Measurements from ENCODE around the gene KRTAP5-10. TPM values are rescaled to one million over a fixed set of nuclear protein-coding genes. Genes with fewer than 3 reads are reported as not detected.
A peak's percentile ranks its signal among the peaks of the same experiment; 100 is the strongest.
"Not testable (repeated sequence)": the region's sequence is repeated elsewhere in the genome, so short reads cannot be mapped to it uniquely, and the experiment has no call there.

The KRTAP5-10 gene
- total and polyA plus RNA-seq, 8 donors, result 0.14 to 0.27 TPM; not detected in 6

DNA sequence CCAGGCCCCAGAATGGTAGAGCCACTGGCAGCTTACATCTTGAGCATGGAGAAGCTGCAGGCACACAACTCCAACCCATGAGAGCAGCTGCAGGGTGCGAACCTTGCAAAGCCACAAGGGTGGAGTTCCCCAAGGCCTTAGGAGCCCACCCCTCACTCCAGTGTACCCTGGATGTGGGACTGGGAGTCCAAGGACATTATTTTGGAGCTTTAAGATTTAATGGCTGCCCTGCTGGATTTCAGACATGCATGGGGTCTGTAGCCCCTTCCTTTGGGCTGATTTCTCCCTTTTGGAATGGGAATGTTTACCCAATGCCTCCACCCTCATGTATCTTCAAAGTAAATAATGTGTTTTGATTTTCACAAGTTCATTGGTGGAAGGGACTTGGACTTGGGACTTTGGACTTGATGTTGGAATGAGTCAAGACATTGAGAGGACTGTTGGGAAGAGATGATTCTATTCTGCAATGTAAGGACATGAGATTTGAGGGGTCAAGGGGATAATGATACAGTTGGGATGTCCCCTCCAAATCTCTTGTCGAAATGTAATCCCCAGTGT, 39.3 kb upstream of the KRTAP5-10 start:
- no peak for DNase-seq
- Histone ChIP-seq H3K4me1 (no peaks in the 10 kb centered on the region), H3K36me3 (no peaks in the 10 kb centered on the region), H3K4me3 (no peak overlapping the region), H3K9me3 (no peaks in the 10 kb centered on the region), H3K27ac (no peak overlapping the region), H3K27me3 (no peaks in the 10 kb centered on the region)
- no peak for ATAC-seq
- intact Hi-C loops (cut with DNase I), result no loop called here
- TF ChIP-seq, protein P1, sequence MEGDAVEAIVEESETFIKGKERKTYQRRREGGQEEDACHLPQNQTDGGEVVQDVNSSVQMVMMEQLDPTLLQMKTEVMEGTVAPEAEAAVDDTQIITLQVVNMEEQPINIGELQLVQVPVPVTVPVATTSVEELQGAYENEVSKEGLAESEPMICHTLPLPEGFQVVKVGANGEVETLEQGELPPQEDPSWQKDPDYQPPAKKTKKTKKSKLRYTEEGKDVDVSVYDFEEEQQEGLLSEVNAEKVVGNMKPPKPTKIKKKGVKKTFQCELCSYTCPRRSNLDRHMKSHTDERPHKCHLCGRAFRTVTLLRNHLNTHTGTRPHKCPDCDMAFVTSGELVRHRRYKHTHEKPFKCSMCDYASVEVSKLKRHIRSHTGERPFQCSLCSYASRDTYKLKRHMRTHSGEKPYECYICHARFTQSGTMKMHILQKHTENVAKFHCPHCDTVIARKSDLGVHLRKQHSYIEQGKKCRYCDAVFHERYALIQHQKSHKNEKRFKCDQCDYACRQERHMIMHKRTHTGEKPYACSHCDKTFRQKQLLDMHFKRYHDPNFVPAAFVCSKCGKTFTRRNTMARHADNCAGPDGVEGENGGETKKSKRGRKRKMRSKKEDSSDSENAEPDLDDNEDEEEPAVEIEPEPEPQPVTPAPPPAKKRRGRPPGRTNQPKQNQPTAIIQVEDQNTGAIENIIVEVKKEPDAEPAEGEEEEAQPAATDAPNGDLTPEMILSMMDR (IDR thresholded peaks at IDR 0.05), result no peak

DNA sequence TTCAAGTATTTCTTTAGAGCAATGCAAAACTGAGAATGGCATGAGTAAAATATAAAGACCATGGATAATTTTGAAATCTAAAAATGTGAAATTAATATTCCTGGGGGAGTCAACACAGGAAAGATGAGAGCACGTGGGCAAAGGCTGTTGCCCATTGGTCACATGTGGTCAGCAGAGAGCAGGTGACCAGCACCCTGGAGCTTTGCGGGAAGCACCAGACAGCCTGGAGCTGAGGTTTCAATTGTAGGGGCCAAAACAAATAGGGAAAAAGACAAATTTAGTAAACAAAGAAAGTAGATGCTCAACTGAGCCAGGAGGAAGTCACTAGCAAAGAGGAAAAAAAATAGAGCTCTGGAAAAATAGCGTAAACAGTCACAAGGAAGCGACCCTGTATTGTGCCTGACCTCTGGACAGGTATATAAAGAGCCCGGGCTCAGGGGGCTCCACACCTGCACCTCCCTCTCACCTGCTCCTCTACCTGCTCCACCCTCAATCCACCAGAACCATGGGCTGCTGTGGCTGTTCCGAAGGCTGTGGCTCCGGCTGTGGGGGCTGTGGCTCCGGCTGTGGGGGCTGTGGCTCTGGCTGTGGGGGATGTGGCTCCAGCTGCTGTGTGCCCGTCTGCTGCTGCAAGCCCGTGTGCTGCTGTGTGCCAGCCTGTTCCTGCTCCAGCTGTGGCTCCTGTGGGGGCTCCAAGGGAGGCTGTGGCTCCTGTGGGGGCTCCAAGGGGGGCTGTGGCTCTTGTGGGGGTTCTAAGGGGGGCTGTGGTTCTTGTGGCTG, 38.4 kb upstream of the KRTAP5-10 start, which contains the start of gene KRTAP5-7:
Gene KRTAP5-7 (plus strand): TSS at position 472 of the 780 bp plus-strand sequence. CDS start 34 bp downstream, at position 506.
- H3K36me3 ChIP-seq; ATAC-seq; H3K4me1 ChIP-seq; DNase-seq; H3K9me3 ChIP-seq; H3K27me3 ChIP-seq; H3K4me3 ChIP-seq; H3K27ac ChIP-seq; intact Hi-C loops (cut with DNase I): not testable (repeated sequence)

DNA sequence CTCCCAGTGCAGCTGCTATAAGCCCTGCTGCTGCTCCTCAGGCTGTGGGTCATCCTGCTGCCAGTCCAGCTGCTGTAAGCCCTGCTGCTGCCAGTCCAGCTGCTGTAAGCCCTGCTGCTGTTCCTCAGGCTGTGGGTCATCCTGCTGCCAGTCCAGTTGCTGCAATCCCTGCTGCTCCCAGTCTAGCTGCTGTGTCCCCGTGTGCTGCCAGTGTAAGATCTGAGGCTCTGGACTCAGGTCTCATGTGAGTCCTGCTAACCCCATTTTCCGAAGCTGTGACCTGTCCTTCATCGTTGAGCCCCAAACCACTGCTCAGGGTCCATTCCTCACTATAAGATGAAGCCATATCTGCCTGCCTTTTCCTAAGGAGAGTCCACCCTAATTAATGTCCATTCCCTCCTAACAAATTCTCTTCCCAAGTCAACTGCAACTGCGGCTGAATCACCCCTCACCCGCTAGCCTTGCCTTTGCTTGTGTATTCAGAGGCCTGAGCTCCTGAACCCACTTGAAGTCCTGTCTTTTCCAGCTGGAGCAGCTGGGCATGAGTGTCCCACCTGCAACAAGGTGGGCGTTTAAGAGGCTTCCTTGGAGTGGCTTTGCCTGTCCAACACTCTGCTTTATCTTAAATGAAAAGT, 37.7 kb upstream of the KRTAP5-10 start:
- H3K9me3 ChIP-seq, result no peaks in the 10 kb centered on the region

DNA sequence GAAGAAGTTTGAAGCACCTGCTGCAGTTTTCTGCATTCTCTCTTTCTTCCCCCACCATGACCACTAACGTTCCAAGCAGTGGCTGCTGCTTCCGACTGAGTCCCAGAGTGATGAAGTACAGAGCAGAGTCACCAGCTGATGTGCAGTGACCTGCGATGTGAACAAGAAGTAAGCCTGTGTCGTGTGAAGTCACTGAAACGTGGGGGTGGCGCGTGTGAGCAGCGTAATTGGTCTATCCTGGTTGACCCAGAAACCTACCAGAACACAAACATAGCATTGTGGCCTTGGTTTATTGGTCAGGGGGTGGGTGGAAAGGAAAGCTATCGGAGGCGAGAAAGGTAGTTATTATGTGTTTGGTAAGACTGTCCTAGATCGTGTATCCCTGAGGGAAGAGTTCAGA, 34.8 kb upstream of the KRTAP5-10 start:
- Histone ChIP-seq H3K9me3 (no peaks in the 10 kb centered on the region), H3K27ac (no peak overlapping the region), H3K4me3 (no peak overlapping the region), H3K27me3 (no peaks in the 10 kb centered on the region), H3K4me1 (no peaks in the 10 kb centered on the region), H3K36me3 (no peaks in the 10 kb centered on the region)
- intact Hi-C loops (cut with DNase I), result no loop called here
- DNase-seq, result no peak
- TF ChIP-seq, protein P1 (IDR thresholded peaks at IDR 0.05), result no peak
- no peak for ATAC-seq

More for the DNA sequence above, 37.7 kb upstream of the KRTAP5-10 start:
- no peak for DNase-seq
- no peak for ATAC-seq
- TF ChIP-seq, protein P1 (IDR thresholded peaks at IDR 0.05), result no peak
- Histone ChIP-seq H3K36me3 (no peaks in the 10 kb centered on the region), H3K4me1 (no peaks in the 10 kb centered on the region), H3K27ac (no peak overlapping the region), H3K27me3 (no peaks in the 10 kb centered on the region), H3K4me3 (no peak overlapping the region)
- intact Hi-C loops (cut with DNase I), result no loop called here

DNA sequence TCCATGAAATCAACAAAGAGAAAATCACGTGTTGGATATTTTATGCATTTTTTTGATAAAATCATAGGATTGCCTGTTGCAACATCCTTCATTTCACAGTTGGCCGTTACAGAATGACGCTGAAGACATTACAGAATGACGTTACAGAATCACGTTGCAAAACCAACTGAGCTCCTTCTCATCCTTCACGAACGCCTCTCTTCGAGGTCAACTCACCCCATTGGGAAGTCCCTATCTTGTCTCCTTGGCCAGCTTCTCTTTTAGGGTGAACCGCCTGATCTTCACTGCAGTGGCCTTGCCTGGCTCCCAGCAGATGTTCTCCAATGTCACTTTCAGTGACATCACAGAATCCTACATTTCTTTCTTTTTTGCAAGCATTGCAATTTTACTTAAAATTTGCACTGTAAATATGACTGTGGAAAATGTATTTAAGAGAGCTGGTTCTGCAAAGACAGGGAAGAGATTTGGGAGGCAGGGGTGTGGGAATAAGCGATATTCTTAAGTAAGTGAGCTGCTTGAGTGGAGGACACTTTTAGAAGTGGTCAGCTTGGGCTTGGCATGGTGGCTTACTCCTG, 33.2 kb upstream of the KRTAP5-10 start:
- H3K27ac ChIP-seq, result no peak overlapping the region
- no peaks in the 10 kb centered on the region for H3K4me1 ChIP-seq
- TF ChIP-seq, protein P1 (IDR thresholded peaks at IDR 0.05), result no peak
- no peaks in the 10 kb centered on the region for H3K27me3 ChIP-seq
- DNase-seq (peak in 1 of 4 donors; percentile 2), ATAC-seq (no peak)
- intact Hi-C loops (cut with DNase I), result no loop called here
- H3K36me3 ChIP-seq, result no peaks in the 10 kb centered on the region
- no peaks in the 10 kb centered on the region for H3K9me3 ChIP-seq
- no peak overlapping the region for H3K4me3 ChIP-seq

DNA sequence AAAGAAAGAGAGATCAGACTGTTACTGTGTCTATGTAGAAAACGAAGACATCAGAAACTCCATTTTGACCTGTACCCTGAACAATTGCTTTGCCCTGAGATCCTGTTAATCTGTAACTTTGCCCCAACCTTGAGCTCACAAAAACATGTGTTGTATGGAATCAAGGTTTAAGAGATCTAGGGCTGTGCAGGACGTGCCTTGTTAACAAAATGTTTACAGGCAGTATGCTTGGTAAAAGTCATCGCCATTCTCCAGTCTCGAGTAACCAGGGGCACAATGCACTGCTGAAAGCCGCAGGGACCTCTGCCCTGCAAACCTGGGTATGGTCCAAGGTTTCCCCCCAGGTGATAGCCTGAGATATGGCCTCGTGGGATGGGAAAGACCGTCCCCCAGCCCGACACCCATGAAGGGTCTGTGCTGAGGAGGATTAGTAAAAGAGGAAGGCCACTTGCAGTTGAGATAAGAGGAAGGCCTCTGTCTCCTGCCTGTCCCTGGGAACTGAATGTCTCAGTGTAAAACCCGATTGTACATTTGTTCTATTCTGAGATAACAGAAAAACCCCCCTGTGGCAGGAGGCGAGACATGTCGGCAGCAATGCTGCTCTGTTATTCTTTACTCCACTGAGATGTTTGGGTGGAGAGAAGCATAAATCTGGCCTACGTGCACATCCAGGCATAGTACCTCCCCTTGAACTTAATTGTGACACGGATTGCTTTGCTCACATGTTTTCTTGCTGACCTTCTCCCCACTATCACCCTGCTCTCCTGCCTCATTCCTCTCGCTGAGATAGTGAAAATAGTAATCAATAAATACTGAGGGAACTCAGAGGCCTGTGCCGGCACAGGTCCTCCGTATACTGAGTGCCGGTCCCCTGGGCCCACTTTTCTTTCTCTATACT, 30.4 kb upstream of the KRTAP5-10 start:
- DNase-seq; H3K27me3 ChIP-seq; H3K36me3 ChIP-seq; H3K27ac ChIP-seq; H3K4me1 ChIP-seq; ATAC-seq; H3K9me3 ChIP-seq; H3K4me3 ChIP-seq; intact Hi-C loops (cut with DNase I): not testable (repeated sequence)

All from left lung (tissue), 10 donors.